Neural cell (in vitro differentiated cells): ENCODE measurements around the gene DPP6.

Experiments
- CTCF ChIP-seq: fragments of 450-650 bp; IDR thresholded peaks from 2 replicates; pipeline ENCODE4 v1.5.1; 2014; ENCODE audit warnings: antibody characterized with exemption, mild to moderate bottlenecking, moderate library complexity; ENCODE audit not compliant: poor library complexity, severe bottlenecking
- EZH2 ChIP-seq: fragments of 200-600, 300-800 bp; shearing (Covaris generic), sonication (generic); IDR thresholded peaks from 2 replicates; pipeline ENCODE4 v1.6.1; 2014; ENCODE audit warnings: antibody characterized with exemption, low read length, borderline replicate concordance, mild to moderate bottlenecking; ENCODE audit not compliant: insufficient read depth, poor library complexity, severe bottlenecking
- POLR2AphosphoS5 ChIP-seq: IDR thresholded peaks from 2 replicates; pipeline ENCODE4 v1.6.1; 2012
- RAD21 ChIP-seq: fragments of 450-650 bp; conservative IDR thresholded peaks from 2 replicates; pipeline ENCODE4 v1.6.1; 2014; ENCODE audit warnings: antibody characterized with exemption, mild to moderate bottlenecking, moderate library complexity
- TAF1 ChIP-seq: IDR thresholded peaks from 2 replicates; pipeline ENCODE4 v1.6.1; 2012; ENCODE audit warnings: low read depth
- TF ChIP-seq, protein P1 (sequence below): IDR thresholded peaks from 2 replicates; pipeline ENCODE4 v1.6.1; 2012; ENCODE audit warnings: borderline replicate concordance

DNA sequence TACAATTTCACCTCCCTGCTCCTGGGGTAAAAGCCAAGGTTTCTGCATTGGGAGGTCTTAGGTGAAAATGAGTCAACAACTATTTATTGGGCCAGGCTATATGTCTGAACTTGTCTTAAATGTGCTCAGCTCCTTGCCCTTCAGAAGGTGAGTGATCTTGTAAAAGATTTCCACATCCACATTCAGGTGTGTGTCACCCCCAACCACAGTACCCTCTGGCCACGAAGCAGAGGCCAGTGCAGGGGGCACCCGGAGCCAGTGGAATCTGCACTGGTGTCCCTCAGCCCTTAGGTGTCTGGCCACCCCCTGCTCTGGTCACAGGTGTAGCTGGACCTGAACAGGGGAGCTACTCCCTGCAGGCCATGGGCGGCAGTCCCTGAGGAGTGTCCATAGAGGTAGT lies 752.3 kb downstream of the DPP6 start:
- no peak for TF ChIP-seq CTCF
- TF ChIP-seq RAD21: no peak
- TF ChIP-seq EZH2: no peak
- no peak for TF ChIP-seq POLR2AphosphoS5
- TF ChIP-seq, protein P1, sequence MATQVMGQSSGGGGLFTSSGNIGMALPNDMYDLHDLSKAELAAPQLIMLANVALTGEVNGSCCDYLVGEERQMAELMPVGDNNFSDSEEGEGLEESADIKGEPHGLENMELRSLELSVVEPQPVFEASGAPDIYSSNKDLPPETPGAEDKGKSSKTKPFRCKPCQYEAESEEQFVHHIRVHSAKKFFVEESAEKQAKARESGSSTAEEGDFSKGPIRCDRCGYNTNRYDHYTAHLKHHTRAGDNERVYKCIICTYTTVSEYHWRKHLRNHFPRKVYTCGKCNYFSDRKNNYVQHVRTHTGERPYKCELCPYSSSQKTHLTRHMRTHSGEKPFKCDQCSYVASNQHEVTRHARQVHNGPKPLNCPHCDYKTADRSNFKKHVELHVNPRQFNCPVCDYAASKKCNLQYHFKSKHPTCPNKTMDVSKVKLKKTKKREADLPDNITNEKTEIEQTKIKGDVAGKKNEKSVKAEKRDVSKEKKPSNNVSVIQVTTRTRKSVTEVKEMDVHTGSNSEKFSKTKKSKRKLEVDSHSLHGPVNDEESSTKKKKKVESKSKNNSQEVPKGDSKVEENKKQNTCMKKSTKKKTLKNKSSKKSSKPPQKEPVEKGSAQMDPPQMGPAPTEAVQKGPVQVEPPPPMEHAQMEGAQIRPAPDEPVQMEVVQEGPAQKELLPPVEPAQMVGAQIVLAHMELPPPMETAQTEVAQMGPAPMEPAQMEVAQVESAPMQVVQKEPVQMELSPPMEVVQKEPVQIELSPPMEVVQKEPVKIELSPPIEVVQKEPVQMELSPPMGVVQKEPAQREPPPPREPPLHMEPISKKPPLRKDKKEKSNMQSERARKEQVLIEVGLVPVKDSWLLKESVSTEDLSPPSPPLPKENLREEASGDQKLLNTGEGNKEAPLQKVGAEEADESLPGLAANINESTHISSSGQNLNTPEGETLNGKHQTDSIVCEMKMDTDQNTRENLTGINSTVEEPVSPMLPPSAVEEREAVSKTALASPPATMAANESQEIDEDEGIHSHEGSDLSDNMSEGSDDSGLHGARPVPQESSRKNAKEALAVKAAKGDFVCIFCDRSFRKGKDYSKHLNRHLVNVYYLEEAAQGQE: no peak
- TF ChIP-seq TAF1: no peak
